DMS 273 treated with DMSO at 0.1 percent for 48 hours (cell line): ENCODE measurements around the gene PF4V1.
"Not testable (repeated sequence)": the region's sequence is repeated elsewhere in the genome, so short reads cannot be mapped to it uniquely, and the experiment has no call there.

Source experiments
- DNase-seq: peaks from one replicate; lab custom pipeline; 2025; lab: John Stamatoyannopoulos, UW

Gene PF4V1

GRCh38 chr4:73870768-73871167, 17.7 kb downstream of the PF4V1 start:
- no peak for DNase-seq

- DNase-seq = no peak
Observed at GRCh38 chr4:73871511-73872310, 18.6 kb downstream of the PF4V1 start.

GRCh38 chr4:73872316-73873108, 19.4 kb downstream of the PF4V1 start:
- no peak for DNase-seq

GRCh38 chr4:73874386-73874785, 21.3 kb downstream of the PF4V1 start:
- no peak for DNase-seq

GRCh38 chr4:73875401-73875800, 22.3 kb downstream of the PF4V1 start:
- DNase-seq = no peak

GRCh38 chr4:73883306-73883705, 30.2 kb downstream of the PF4V1 start:
- no peak for DNase-seq

- DNase-seq = no peak
Observed at GRCh38 chr4:73885574-73886267, 32.6 kb downstream of the PF4V1 start.

GRCh38 chr4:73891326-73891725, 38.2 kb downstream of the PF4V1 start:
- DNase-seq = no peak

GRCh38 chr4:73891739-73892405, 38.8 kb downstream of the PF4V1 start:
- DNase-seq = no peak

- DNase-seq = no peak
Observed at GRCh38 chr4:73892966-73893365, 39.9 kb downstream of the PF4V1 start.

GRCh38 chr4:73894001-73894400, 40.9 kb downstream of the PF4V1 start:
- DNase-seq = no peak

GRCh38 chr4:73895201-73896175, 42.4 kb downstream of the PF4V1 start:
- DNase-seq = no peak

GRCh38 chr4:73896416-73896815, 43.3 kb downstream of the PF4V1 start:
- DNase-seq = no peak

- no peak for DNase-seq
Observed at GRCh38 chr4:73897380-73898136, 44.5 kb downstream of the PF4V1 start.

GRCh38 chr4:73899338-73899737, 46.2 kb downstream of the PF4V1 start:
- not testable (repeated sequence) for DNase-seq

- DNase-seq = no peak
Observed at GRCh38 chr4:73901031-73901430, 47.9 kb downstream of the PF4V1 start.

- DNase-seq = no peak
Observed at GRCh38 chr4:73902038-73902637, 49.0 kb downstream of the PF4V1 start.

GRCh38 chr4:73902817-73903547, 49.9 kb downstream of the PF4V1 start:
- DNase-seq = no peak
